Inferior parietal cortex (tissue), 1 donor: ENCODE data around the gene MSI2.

Source experiments
- DNase-seq: peaks from one replicate; pipeline ENCODE4 v3.0.0-alpha.2; 2016; ENCODE audit errors: extremely low spot score

The MSI2 gene

GRCh38 chr17:57657211-57657610, 400.9 kb downstream of the MSI2 start:
- DNase-seq: no peak

- DNase-seq: no peak
Observed at GRCh38 chr17:57662041-57662440, 405.7 kb downstream of the MSI2 start.

- peak; percentile 95 for DNase-seq
Observed at GRCh38 chr17:57662644-57663308, 406.5 kb downstream of the MSI2 start.

- DNase-seq: peak; percentile 36
Observed at GRCh38 chr17:57663326-57664070, 407.2 kb downstream of the MSI2 start.

GRCh38 chr17:57665128-57665527, 408.8 kb downstream of the MSI2 start:
- DNase-seq: no peak

GRCh38 chr17:57665696-57666095, 409.4 kb downstream of the MSI2 start:
- no peak for DNase-seq

- DNase-seq: no peak
Observed at GRCh38 chr17:57666201-57666870, 410.0 kb downstream of the MSI2 start.

- DNase-seq: no peak
Observed at GRCh38 chr17:57666946-57667345, 410.6 kb downstream of the MSI2 start.

GRCh38 chr17:57667461-57667923, 411.2 kb downstream of the MSI2 start:
- DNase-seq: no peak

GRCh38 chr17:57668332-57668731, 412.0 kb downstream of the MSI2 start:
- no peak for DNase-seq

- no peak for DNase-seq
Observed at GRCh38 chr17:57669671-57670529, 413.6 kb downstream of the MSI2 start.

GRCh38 chr17:57670769-57671569, 414.6 kb downstream of the MSI2 start:
- no peak for DNase-seq

- peak; percentile 81 for DNase-seq
Observed at GRCh38 chr17:57671667-57672632, 415.6 kb downstream of the MSI2 start.

GRCh38 chr17:57672971-57673370, 416.6 kb downstream of the MSI2 start:
- DNase-seq: no peak

- DNase-seq: no peak
Observed at GRCh38 chr17:57674894-57675293, 418.6 kb downstream of the MSI2 start.

GRCh38 chr17:57675427-57676387, 419.4 kb downstream of the MSI2 start:
- no peak for DNase-seq

GRCh38 chr17:57676543-57676942, 420.2 kb downstream of the MSI2 start:
- DNase-seq: no peak

- no peak for DNase-seq
Observed at GRCh38 chr17:57677301-57677700, 421.0 kb downstream of the MSI2 start.

GRCh38 chr17:57677858-57678257, 421.5 kb downstream of the MSI2 start:
- DNase-seq: no peak
